Rectal smooth muscle tissue (tissue), 1 donor: ENCODE data around the gene CD27.
"Not testable (repeated sequence)": the region's sequence is repeated elsewhere in the genome, so short reads cannot be mapped to it uniquely, and the experiment has no call there.

ENCODE experiments used
- H3K27ac ChIP-seq: one replicate; pipeline ENCODE4 v1.7.0; 2013; ENCODE audit warnings: low read depth, low read length, inconsistent platforms
- H3K27me3 ChIP-seq: one replicate; pipeline ENCODE4 v1.7.0; 2013; ENCODE audit warnings: low read length; ENCODE audit not compliant: control insufficient read depth, insufficient read depth
- H3K36me3 ChIP-seq: one replicate; pipeline ENCODE4 v1.7.0; 2013; ENCODE audit warnings: low read length; ENCODE audit not compliant: control insufficient read depth, insufficient read depth
- H3K4me1 ChIP-seq: one replicate; pipeline ENCODE4 v1.7.0; 2013; ENCODE audit warnings: low read length; ENCODE audit not compliant: control insufficient read depth, insufficient read depth
- H3K4me3 ChIP-seq: one replicate; pipeline ENCODE4 v1.7.0; 2013; ENCODE audit warnings: low read length
- H3K9ac ChIP-seq: one replicate; pipeline ENCODE4 v1.7.0; 2013; ENCODE audit warnings: low read length

The CD27 gene

GRCh38 chr12:6425590-6426531 is 18.9 kb upstream of the CD27 start:
- peaks cover 14% of the 10 kb centered on the region for H3K4me1 ChIP-seq
- H3K9ac ChIP-seq: no peak overlapping the region
- H3K27me3 ChIP-seq: no peaks in the 10 kb centered on the region
- no peak overlapping the region for H3K27ac ChIP-seq
- H3K4me3 ChIP-seq: no peak overlapping the region
- no peaks in the 10 kb centered on the region for H3K36me3 ChIP-seq

GRCh38 chr12:6426882-6427671 is 17.7 kb upstream of the CD27 start:
- Histone ChIP-seq H3K36me3 (no peaks in the 10 kb centered on the region), H3K9ac (no peak overlapping the region), H3K4me3 (no peak overlapping the region), H3K27ac (no peak overlapping the region), H3K27me3 (no peaks in the 10 kb centered on the region), H3K4me1 (peaks cover 14% of the 10 kb centered on the region)

- H3K36me3 ChIP-seq, H3K27me3 ChIP-seq, H3K27ac ChIP-seq, H3K9ac ChIP-seq, H3K4me3 ChIP-seq: not testable (repeated sequence)
- H3K4me1 ChIP-seq: peaks cover 14% of the 10 kb centered on the region
These were observed 17.0 kb upstream of the CD27 start for GRCh38 chr12:6427796-6428195.

- Histone ChIP-seq H3K27me3 (no peaks in the 10 kb centered on the region), H3K9ac (no peak overlapping the region), H3K27ac (no peak overlapping the region), H3K4me1 (peaks cover 13% of the 10 kb centered on the region), H3K4me3 (no peak overlapping the region), H3K36me3 (no peaks in the 10 kb centered on the region)
These were observed 16.4 kb upstream of the CD27 start for GRCh38 chr12:6428326-6428725.

GRCh38 chr12:6430124-6430989 is 14.4 kb upstream of the CD27 start:
- no peaks in the 10 kb centered on the region for H3K27me3 ChIP-seq
- H3K9ac ChIP-seq: no peak overlapping the region
- H3K4me3 ChIP-seq: peak overlapping the region; percentile 55
- H3K36me3 ChIP-seq: no peaks in the 10 kb centered on the region
- H3K27ac ChIP-seq: peak overlapping the region; percentile 69
- H3K4me1 ChIP-seq: peaks cover 5% of the 10 kb centered on the region

GRCh38 chr12:6432991-6433390 is 11.8 kb upstream of the CD27 start:
- H3K9ac ChIP-seq: no peak overlapping the region
- no peaks in the 10 kb centered on the region for H3K36me3 ChIP-seq
- peaks cover 5% of the 10 kb centered on the region for H3K4me1 ChIP-seq
- no peak overlapping the region for H3K27ac ChIP-seq
- H3K27me3 ChIP-seq: no peaks in the 10 kb centered on the region
- no peak overlapping the region for H3K4me3 ChIP-seq

GRCh38 chr12:6434205-6435140 is 10.3 kb upstream of the CD27 start:
- Histone ChIP-seq H3K36me3 (peaks cover 2% of the 10 kb centered on the region), H3K27me3 (no peaks in the 10 kb centered on the region), H3K4me3 (no peak overlapping the region), H3K27ac (no peak overlapping the region), H3K9ac (no peak overlapping the region), H3K4me1 (peaks cover 5% of the 10 kb centered on the region)

GRCh38 chr12:6435961-6436715 is 8.6 kb upstream of the CD27 start:
- Histone ChIP-seq H3K4me1 (no peaks in the 10 kb centered on the region), H3K36me3 (peaks cover 2% of the 10 kb centered on the region), H3K4me3 (no peak overlapping the region), H3K9ac (no peak overlapping the region), H3K27me3 (no peaks in the 10 kb centered on the region), H3K27ac (no peak overlapping the region)

- peaks cover 2% of the 10 kb centered on the region for H3K36me3 ChIP-seq
- no peak overlapping the region for H3K27ac ChIP-seq
- H3K27me3 ChIP-seq: no peaks in the 10 kb centered on the region
- H3K4me1 ChIP-seq: no peaks in the 10 kb centered on the region
- H3K4me3 ChIP-seq: no peak overlapping the region
- H3K9ac ChIP-seq: no peak overlapping the region
These were observed 7.2 kb upstream of the CD27 start for GRCh38 chr12:6437586-6437985.

GRCh38 chr12:6438345-6438744 is 6.4 kb upstream of the CD27 start:
- no peak overlapping the region for H3K4me3 ChIP-seq
- H3K9ac ChIP-seq: no peak overlapping the region
- H3K4me1 ChIP-seq: no peaks in the 10 kb centered on the region
- H3K27ac ChIP-seq: no peak overlapping the region
- no peaks in the 10 kb centered on the region for H3K27me3 ChIP-seq
- H3K36me3 ChIP-seq: peaks cover 2% of the 10 kb centered on the region

- no peaks in the 10 kb centered on the region for H3K27me3 ChIP-seq
- H3K4me3 ChIP-seq: no peak overlapping the region
- peaks cover 5% of the 10 kb centered on the region for H3K36me3 ChIP-seq
- H3K27ac ChIP-seq: no peak overlapping the region
- no peaks in the 10 kb centered on the region for H3K4me1 ChIP-seq
- no peak overlapping the region for H3K9ac ChIP-seq
These were observed 4.4 kb upstream of the CD27 start for GRCh38 chr12:6440391-6440790.
